WERI-Rb-1 (cell line): Measurements from ENCODE around the gene TFDP3.

Source experiments
- DNase-seq: peaks from one replicate; pipeline ENCODE4 v3.0.0-alpha.2; 2020
- H3K27ac ChIP-seq: fragments of 250-450 bp; sonication (Bioruptor Pico); 2 replicates; pipeline ENCODE4 v1.5.1; 2020; ENCODE audit warnings: mild to moderate bottlenecking, moderate library complexity
- H3K27me3 ChIP-seq: fragments of 250-450 bp; sonication (Bioruptor Pico); 2 replicates; pipeline ENCODE4 v1.5.1; 2021; ENCODE audit warnings: mild to moderate bottlenecking, low read depth, moderate library complexity; ENCODE audit not compliant: insufficient read depth, severe bottlenecking
- H3K36me3 ChIP-seq: fragments of 250-450 bp; sonication (Bioruptor Pico); 2 replicates; pipeline ENCODE4 v1.5.1; 2020; ENCODE audit warnings: mild to moderate bottlenecking, moderate library complexity
- H3K4me3 ChIP-seq: 2 replicates; pipeline ENCODE4 v1.5.1; 2011; ENCODE audit warnings: low read depth, mild to moderate bottlenecking, control low read depth, low read length
- H3K9me3 ChIP-seq: fragments of 250-450 bp; sonication (Bioruptor Pico); 2 replicates; pipeline ENCODE4 v1.5.1; 2021; ENCODE audit warnings: mild to moderate bottlenecking, moderate library complexity; ENCODE audit not compliant: severe bottlenecking
- TF ChIP-seq, protein P1 (sequence below): IDR thresholded peaks from 2 replicates; pipeline ENCODE4 v1.5.1; 2011; ENCODE audit warnings: low read depth, mild to moderate bottlenecking, control low read depth, inconsistent platforms, low read length

Gene TFDP3

DNA sequence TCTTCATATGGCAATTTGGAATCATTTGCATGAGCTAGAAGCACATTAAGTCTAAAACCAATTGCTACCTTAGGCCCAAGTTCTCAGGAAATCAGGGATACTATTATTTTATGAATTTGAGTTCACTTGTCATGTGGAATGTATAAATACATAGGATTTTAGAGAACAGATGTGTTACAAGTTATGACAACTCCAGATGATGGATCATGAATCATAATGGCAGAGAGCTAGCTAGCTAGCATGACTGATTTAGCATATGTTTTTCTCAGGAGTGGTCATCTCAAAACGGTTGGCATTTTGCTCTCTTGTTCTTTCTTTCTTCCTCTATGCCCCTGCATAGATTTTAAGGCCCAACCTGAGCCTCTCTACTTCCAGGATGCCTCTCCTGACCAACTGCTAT, 14.2 kb upstream of the TFDP3 start:
- H3K27me3 ChIP-seq = peaks cover 30% of the 10 kb centered on the region
- no peak overlapping the region for H3K27ac ChIP-seq
- no peaks in the 10 kb centered on the region for H3K36me3 ChIP-seq
- DNase-seq = no peak
- no peak overlapping the region for H3K4me3 ChIP-seq
- TF ChIP-seq, protein P1, sequence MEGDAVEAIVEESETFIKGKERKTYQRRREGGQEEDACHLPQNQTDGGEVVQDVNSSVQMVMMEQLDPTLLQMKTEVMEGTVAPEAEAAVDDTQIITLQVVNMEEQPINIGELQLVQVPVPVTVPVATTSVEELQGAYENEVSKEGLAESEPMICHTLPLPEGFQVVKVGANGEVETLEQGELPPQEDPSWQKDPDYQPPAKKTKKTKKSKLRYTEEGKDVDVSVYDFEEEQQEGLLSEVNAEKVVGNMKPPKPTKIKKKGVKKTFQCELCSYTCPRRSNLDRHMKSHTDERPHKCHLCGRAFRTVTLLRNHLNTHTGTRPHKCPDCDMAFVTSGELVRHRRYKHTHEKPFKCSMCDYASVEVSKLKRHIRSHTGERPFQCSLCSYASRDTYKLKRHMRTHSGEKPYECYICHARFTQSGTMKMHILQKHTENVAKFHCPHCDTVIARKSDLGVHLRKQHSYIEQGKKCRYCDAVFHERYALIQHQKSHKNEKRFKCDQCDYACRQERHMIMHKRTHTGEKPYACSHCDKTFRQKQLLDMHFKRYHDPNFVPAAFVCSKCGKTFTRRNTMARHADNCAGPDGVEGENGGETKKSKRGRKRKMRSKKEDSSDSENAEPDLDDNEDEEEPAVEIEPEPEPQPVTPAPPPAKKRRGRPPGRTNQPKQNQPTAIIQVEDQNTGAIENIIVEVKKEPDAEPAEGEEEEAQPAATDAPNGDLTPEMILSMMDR = no peak
- H3K9me3 ChIP-seq = no peaks in the 10 kb centered on the region

DNA sequence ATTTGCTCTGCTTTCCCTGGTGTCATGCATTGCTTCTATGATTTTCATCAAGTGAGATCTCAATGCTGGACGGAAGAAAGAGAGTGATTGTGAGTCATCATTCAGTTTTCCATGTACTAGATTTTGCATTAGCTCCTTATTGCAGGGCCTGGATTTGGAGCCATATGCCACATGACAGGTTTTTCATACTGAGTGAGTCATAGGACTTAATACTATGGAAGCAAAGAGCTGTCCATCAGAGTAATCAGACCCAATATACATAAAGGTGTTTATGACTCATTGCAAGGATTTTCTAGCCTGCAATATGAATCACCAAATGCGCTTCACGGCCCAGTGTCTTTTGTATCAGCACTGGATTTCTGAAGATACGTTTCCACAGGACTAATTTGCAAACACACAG, 11.2 kb upstream of the TFDP3 start:
- Histone ChIP-seq H3K27ac (no peak overlapping the region), H3K9me3 (no peaks in the 10 kb centered on the region), H3K27me3 (peaks cover 40% of the 10 kb centered on the region), H3K4me3 (no peak overlapping the region), H3K36me3 (no peaks in the 10 kb centered on the region)
- TF ChIP-seq, protein P1 = no peak
- DNase-seq = no peak

DNA sequence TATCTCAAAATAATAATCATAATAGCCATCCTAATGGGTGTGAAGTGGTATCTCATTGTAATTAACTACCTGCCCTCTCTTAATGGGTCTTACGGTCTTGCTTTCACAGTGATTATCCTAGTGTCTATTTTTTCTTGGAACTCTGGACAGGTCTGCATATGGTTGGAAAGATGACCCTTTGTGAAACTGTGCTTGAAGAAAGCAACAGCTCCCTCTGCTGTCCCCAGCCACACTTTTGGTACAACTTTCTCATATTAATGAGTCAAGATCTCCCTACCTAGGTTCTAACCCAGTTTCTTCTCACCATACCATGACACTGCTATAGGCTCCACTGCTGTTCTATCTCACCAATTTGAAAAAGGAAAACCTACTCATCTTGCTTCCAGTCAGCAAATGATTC, 2.4 kb downstream of the TFDP3 start:
- Histone ChIP-seq H3K36me3 (no peaks in the 10 kb centered on the region), H3K4me3 (no peak overlapping the region), H3K9me3 (no peaks in the 10 kb centered on the region), H3K27me3 (peaks cover 61% of the 10 kb centered on the region), H3K27ac (no peak overlapping the region)
- no peak for DNase-seq
- TF ChIP-seq, protein P1 = peak; percentile 46

DNA sequence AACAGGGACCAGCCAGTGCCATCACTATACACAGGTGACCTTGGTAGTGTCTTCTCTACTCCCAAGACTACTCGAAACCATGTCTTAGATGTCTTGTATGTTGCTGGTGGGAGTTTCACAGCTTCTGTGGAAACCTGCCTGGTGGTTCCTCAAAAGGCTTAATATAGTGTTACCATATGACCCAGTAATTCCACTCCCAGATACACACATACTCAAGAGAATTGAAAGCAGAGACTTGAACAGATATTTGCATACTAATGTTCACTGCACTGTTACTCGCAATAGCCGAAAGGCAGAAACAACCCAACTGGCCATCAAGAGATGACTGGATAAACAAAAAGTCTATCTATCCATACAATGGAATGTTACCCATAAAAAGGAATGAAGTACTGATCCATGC, 3.1 kb downstream of the TFDP3 start:
- TF ChIP-seq, protein P1 = no peak
- no peak overlapping the region for H3K4me3 ChIP-seq
- DNase-seq = no peak

DNA sequence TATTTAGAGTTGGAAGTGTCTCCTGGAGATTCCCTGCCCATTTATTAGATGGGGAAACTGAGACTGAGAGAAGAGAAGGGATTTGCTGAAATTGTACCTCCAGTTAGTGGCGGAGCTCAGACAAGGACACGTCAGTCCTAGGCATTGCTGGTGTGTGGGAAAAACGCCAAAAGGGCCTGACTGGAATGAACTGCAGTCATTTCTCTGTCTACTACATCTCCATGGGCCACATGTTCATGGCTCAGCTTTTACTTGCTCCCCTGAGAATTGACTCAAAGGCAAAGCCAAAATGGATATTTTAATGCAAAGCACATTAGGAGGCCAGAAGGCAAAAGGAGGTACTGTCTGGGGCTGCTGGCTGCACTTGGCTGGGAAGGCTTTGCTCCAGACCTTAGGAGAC, 3.9 kb downstream of the TFDP3 start:
- Histone ChIP-seq H3K27ac (no peak overlapping the region), H3K4me3 (no peak overlapping the region), H3K9me3 (no peaks in the 10 kb centered on the region), H3K36me3 (no peaks in the 10 kb centered on the region), H3K27me3 (peaks cover 67% of the 10 kb centered on the region)
- TF ChIP-seq, protein P1 = no peak
- DNase-seq = no peak

More for the DNA sequence above, 3.1 kb downstream of the TFDP3 start:
- Histone ChIP-seq H3K27me3 (peaks cover 62% of the 10 kb centered on the region), H3K27ac (no peak overlapping the region), H3K36me3 (no peaks in the 10 kb centered on the region), H3K9me3 (no peaks in the 10 kb centered on the region)

DNA sequence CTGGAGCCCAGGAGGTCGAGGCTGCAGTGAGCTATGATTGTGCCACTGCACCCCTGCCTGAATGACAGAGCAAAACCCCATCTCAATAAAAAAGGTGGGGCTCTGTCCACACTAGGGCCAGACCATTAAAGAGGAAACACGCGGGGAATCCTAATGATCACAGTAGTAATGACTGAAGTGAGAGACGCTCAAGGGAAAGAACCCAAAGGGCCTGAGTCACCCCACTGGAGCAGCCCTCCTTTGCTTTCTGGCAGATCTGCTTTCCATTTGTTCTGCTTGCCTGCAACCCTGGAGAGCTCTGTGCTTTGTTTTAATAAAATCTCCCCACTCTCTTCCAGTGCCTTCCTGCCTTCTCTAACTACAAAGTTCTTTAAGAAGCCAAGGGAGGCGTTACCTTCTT, 5.0 kb downstream of the TFDP3 start:
- no peaks in the 10 kb centered on the region for H3K9me3 ChIP-seq
- no peak overlapping the region for H3K27ac ChIP-seq
- H3K4me3 ChIP-seq = no peak overlapping the region
- TF ChIP-seq, protein P1 = no peak
- peaks cover 70% of the 10 kb centered on the region for H3K27me3 ChIP-seq
- no peak for DNase-seq
- H3K36me3 ChIP-seq = no peaks in the 10 kb centered on the region
